Stimulated activated CD8-positive, alpha-beta memory T cell treated with anti-CD3 and anti-CD28 coated beads, Interleukin-12 subunit alpha, Interleukin-12 subunit beta, amount 100 ng/mL, for 1 hour (primary cell): ENCODE data around the gene RBM24.

ENCODE experiments used
- DNase-seq: peaks from one replicate; pipeline ENCODE4 v3.0.0-alpha.2; 2020; ENCODE audit warnings: low read depth

Gene RBM24

GRCh38 chr6:17343215-17343614, 62.1 kb downstream of the RBM24 start:
- DNase-seq, result no peak
